Coronary artery (tissue), 2 donors: ENCODE results near the gene FAM222A.

Experiments used
- DNase-seq: peaks from one replicate; pipeline ENCODE4 v3.0.0-alpha.2; 2017; ENCODE audit warnings: low spot score
- H3K27ac ChIP-seq, 2 donors: fragments of 200-600 bp; sonication (generic); one replicate each; pipeline ENCODE4 v1.5.1; 2016 to 2019
- H3K4me3 ChIP-seq: fragments of 200-600 bp; sonication (generic); 2 replicates; pipeline ENCODE4 v1.5.1; 2016; ENCODE audit warnings: mild to moderate bottlenecking, moderate library complexity
- TF ChIP-seq, protein P1 (sequence below): fragments of 200-600 bp; sonication (generic); IDR thresholded peaks from one replicate; pipeline ENCODE4 v1.5.1; 2019; ENCODE audit warnings: antibody characterized with exemption

The FAM222A gene

DNA sequence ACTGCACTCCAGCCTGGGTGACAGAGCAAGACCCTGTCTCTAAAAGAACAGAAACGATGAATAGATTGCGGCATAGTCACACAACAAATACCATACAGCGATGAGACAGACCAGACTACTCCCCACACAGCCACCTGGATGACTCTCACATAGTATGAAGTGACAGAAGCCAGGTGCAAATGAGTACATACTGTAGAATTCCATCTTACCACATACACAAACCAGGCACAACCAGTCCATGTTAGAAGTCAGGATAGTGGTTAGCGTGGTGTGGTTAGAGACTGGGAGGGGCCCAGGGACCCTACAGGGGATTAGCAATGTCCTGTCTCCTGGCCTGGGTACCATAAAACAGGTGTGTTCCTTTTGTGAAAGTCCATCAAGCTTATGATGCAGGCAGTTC lies 53.8 kb downstream of the FAM222A start:
- no peak overlapping the region for H3K27ac ChIP-seq
- TF ChIP-seq, protein P1, sequence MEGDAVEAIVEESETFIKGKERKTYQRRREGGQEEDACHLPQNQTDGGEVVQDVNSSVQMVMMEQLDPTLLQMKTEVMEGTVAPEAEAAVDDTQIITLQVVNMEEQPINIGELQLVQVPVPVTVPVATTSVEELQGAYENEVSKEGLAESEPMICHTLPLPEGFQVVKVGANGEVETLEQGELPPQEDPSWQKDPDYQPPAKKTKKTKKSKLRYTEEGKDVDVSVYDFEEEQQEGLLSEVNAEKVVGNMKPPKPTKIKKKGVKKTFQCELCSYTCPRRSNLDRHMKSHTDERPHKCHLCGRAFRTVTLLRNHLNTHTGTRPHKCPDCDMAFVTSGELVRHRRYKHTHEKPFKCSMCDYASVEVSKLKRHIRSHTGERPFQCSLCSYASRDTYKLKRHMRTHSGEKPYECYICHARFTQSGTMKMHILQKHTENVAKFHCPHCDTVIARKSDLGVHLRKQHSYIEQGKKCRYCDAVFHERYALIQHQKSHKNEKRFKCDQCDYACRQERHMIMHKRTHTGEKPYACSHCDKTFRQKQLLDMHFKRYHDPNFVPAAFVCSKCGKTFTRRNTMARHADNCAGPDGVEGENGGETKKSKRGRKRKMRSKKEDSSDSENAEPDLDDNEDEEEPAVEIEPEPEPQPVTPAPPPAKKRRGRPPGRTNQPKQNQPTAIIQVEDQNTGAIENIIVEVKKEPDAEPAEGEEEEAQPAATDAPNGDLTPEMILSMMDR: no peak
- peak; percentile 21 for DNase-seq

DNA sequence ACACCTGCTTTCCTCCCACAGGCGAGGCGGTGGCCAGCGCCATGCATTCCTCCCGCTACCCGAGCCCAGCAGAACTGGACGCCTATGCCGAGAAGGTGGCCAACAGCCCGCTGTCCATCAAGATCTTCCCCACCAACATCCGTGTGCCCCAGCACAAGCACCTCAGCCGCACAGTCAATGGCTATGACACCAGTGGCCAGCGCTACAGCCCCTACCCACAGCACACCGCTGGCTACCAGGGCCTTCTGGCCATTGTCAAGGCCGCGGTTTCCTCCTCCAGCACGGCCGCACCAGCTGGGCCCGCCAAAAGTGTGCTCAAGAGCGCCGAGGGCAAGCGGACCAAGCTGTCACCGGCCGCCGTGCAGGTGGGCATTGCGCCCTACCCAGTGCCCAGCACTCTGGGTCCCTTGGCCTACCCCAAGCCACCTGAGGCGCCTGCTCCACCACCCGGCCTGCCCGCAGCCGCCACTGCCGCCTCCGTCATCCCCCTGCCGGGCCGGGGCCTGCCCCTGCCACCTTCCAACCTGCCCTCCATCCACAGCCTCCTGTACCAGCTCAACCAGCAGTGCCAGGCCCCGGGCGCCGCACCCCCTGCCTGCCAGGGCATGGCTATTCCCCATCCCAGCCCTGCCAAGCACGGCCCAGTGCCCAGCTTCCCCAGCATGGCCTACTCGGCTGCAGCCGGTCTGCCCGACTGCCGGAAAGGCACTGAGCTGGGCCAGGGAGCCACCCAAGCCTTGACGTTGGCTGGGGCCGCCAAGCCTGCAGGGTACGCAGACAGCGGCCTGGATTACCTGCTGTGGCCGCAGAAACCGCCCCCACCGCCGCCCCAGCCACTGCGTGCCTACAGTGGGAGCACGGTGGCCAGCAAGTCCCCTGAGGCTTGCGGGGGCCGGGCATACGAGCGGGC lies 54.6 kb downstream of the FAM222A start:
- Histone ChIP-seq H3K27ac (no peak overlapping the region), H3K4me3 (no peak overlapping the region)
- peak; percentile 68 for DNase-seq
- TF ChIP-seq, protein P1: no peak

More for the DNA sequence above, 53.8 kb downstream of the FAM222A start:
- no peak overlapping the region for H3K4me3 ChIP-seq

DNA sequence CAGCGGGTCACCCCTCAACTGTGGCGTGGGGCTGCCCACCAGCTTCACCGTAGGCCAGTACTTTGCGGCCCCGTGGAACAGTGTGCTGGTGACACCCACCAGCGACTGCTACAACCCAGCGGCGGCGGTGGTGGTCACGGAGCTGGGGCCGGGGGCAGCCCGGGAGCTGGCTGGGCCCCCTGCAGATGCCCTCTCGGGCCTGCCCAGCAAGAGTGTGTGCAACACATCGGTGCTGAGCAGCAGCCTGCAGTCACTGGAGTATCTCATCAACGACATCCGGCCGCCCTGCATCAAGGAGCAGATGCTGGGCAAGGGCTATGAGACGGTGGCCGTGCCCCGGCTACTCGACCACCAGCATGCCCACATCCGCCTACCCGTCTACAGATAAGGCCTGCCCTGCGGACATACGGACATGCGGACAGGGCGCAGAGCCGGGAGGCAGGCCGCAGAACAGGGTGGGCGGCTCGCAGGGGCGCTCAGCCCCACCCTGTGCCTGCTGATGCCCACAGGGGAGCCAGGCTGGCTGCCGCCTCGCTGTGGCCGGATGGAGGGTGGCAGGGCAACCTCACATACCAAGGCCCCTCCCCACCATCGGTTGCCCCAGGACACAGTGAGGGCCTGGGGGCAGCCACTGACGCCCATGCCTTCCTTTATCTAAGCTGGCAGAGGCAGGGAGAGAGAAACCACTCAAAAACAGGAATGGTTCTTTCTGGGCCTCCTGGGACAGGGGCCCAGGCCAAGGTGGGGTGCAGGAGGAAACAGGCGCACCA lies 55.5 kb downstream of the FAM222A start:
- TF ChIP-seq, protein P1: no peak
- peak; percentile 64 for DNase-seq
- no peak overlapping the region for H3K4me3 ChIP-seq
- H3K27ac ChIP-seq: no peak overlapping the region

DNA sequence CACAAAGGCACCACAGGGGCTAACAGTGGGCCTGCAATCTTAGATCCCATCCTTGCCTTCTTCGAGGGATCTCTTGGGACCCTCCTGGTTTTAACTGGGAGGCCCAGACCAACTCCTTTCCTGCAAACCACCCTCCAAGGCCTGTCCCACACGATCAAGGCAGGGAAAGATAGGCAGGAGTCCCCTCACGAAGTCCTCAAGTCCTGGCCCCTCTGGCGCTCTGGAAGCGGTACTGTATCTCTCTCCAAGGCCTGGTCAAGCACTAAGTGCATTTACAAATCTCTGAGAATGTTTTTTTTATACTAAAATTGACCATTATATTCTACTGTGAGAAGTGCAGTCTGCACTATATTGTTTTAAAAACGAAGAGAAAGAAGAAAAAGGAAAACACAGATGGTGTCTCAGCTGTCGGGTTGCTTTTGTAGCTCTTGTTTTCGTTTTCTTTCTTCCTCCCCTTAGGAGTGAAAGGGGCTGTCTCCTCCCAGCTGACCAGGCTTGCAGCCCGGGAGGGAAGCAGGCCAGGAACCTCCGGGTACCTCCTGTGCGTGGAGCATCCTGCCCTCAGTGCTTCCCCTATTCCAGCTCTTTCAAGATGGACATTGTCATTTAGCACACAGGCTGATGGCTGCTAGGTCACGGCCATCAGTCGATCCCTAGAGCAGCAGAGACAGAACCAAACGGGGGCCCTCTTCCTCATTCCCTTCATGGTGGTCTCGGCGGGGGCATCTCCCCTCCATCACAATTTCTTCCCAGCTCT lies 56.7 kb downstream of the FAM222A start:
- TF ChIP-seq, protein P1: no peak
- H3K27ac ChIP-seq: no peak overlapping the region
- no peak overlapping the region for H3K4me3 ChIP-seq
- peak; percentile 31 for DNase-seq

DNA sequence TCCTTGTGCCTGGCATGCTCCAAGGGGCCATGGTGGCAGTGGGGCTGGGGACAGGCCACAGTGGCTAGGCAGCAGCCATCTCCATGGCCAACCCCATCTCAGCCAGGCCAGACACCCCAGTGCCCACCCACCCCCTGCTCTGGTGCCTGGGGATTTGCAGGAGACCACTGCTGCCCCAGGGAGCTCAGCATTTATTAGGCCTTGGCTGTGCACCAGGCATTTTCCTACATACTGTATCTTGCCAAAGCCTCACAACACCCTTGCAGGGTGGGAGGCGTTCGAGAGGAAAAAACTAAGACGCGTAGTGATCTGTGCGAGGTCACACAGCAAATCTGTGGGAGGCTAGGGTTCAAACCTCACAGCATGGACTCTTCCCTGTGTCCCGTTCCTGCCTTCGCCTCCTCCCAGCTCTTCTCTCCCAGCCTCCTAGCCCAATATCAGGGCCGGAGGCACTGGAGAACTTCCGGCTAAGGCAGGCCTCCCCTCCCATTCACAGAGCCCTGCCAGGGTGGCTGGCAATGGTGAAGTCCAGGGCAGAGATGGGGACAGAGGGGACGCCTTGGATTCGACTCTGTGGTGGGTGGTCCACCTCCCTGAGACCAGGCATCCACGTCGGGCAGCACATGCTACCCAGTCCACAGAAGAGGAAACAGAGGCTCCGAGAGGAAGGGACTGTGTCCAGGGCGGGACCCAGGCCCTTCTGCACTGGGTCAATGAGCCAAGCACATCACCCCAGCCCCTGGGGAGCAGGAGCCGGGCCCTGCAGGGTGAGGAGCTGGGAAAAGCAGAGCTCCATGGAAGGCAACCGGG lies 57.4 kb downstream of the FAM222A start:
- peak; percentile 63 for DNase-seq
- Histone ChIP-seq H3K4me3 (no peak overlapping the region), H3K27ac (no peak overlapping the region)
- TF ChIP-seq, protein P1: no peak
